ENCODE measurements around the gene TP63.

GRCh38 chr3:189942948-189943347 is 311.8 kb downstream of the TP63 start:
- TF ChIP-seq TAF1 (IDR thresholded peaks at IDR 0.05; ENCODE audit: borderline replicate concordance, low read depth, low read length) (no peak), POLR2AphosphoS5 (IDR thresholded peaks at IDR 0.05; ENCODE audit: low read depth, low read length) (no peak)
